ENCODE results near the gene STX8.

The STX8 gene

DNA sequence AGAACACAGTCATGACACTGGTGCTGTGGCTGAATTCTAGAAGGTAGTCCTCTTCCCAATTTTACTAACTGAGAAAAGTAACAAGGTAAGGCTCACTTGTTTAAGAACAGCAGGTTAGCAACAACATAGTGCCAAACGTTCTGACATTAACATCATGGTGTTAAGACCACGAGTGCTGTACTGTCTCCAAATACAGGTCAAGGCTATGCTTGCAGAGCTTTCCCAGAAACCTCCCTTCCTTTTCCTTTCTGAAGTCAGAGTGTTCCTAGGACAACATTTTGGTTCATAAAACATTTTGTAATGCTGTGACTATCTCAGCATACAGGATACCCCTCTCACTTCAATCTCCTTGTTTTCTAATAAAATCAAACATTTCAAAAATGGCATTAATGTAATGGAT, 144.0 kb downstream of the STX8 start:
- WGBS, 2 experiments (ENCODE audit: insufficient coverage in 2 of 2): 72 to 93% methylated on average over 2 of the region's 2 CpGs
- H3K4me1 ChIP-seq (ENCODE audit: control insufficient read depth, insufficient read depth, low read length, poor library complexity, severe bottlenecking): no peaks in the 10 kb centered on the region
- no peaks in the 10 kb centered on the region for H3K9me3 ChIP-seq (ENCODE audit: control insufficient read depth, low read length)
- no peak overlapping the region for H3K27ac ChIP-seq (ENCODE audit: low read depth, low read length, severe bottlenecking)
- no peak overlapping the region for H3K4me3 ChIP-seq (ENCODE audit: extremely low read depth, insufficient read depth, low read length, poor library complexity, severe bottlenecking)
- no peaks in the 10 kb centered on the region for H3K36me3 ChIP-seq (ENCODE audit: control insufficient read depth, insufficient read depth, low read length)

DNA sequence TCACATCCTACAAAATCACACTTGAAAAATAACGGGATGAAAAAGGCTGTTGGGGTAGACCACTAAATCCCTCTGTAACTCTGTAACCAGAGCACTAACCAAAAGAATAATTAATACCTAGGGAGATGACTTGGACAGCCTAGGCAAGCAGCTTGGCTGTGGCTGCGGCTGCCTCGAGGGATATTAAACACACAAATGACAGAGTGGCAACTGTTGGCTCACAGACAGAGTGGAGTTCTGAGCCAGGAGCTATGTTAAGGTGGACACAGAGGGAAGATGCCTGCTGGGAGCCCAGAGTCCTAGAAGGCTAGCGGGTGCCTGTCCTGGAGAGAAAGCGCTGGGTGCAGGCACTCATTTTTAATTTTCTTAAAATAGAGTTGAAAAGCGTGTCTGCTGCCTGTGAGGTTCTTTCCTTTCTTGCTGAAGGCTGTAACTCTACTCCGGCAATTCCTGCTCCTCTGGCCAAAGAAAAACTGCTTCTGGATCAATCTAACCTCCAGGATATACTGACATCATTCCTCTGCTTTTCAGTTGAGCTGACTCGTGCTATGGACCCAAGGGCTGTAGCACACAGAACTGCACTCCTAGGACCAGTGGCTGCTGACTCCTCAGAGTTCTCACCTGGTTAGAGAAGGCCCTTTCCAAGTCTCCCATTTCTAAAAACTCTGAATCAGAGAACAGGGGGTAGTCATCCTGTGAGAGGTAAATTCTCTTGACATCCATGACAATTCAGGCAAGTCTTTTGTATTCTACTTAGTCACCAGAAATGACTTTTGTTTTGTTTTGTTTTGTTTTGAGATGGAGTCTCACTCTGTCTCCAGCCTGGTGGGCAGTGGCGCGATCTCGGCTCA, 147.9 kb downstream of the STX8 start:
- H3K4me3 ChIP-seq (ENCODE audit: extremely low read depth, insufficient read depth, low read length, poor library complexity, severe bottlenecking): no peak overlapping the region
- no peak overlapping the region for H3K27ac ChIP-seq (ENCODE audit: low read depth, low read length, severe bottlenecking)

DNA sequence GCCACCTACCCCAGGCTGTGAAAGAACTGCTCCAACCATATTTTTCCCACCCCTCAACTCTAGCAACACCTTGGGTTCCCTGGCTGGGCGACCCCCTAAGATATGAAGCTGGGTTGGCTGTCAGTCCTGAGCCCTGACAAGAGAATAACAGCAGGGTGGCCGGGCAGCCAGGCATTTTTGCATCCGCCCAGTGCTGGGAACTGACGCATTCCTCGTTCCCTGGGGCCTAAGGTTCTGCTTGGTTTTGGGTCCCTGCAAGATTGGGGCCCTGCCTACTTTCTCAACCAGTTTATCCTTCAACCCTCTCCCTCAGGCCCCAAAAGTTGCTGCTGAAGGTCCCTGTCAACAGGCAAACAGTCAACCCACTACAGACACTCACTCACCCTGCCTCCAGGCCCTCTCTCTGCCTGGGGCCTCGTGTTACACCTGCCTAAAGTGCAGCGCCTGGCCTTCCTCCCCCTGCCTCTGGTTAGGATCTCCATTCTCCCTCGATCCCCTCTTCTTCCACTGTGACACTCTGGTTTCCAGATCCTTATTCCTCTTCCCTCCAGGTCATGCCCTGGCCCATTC, 151.5 kb downstream of the STX8 start:
- WGBS, 2 experiments (ENCODE audit: insufficient coverage in 2 of 2): 46 to 52% methylated on average over 8 of the region's 8 CpGs
- Histone ChIP-seq H3K36me3 (ENCODE audit: control insufficient read depth, insufficient read depth, low read length) (no peaks in the 10 kb centered on the region), H3K9me3 (ENCODE audit: control insufficient read depth, low read length) (no peaks in the 10 kb centered on the region), H3K4me3 (ENCODE audit: extremely low read depth, insufficient read depth, low read length, poor library complexity, severe bottlenecking) (no peak overlapping the region), H3K4me1 (ENCODE audit: control insufficient read depth, insufficient read depth, low read length, poor library complexity, severe bottlenecking) (no peaks in the 10 kb centered on the region), H3K27ac (ENCODE audit: low read depth, low read length, severe bottlenecking) (no peak overlapping the region)

More for the DNA sequence above, 147.9 kb downstream of the STX8 start:
- 93 to 96% methylated on average over 5 to 6 of the region's 11 CpGs for WGBS, 2 experiments (ENCODE audit: insufficient coverage in 2 of 2)
- no peaks in the 10 kb centered on the region for H3K36me3 ChIP-seq (ENCODE audit: control insufficient read depth, insufficient read depth, low read length)
- H3K9me3 ChIP-seq (ENCODE audit: control insufficient read depth, low read length): no peaks in the 10 kb centered on the region
- H3K4me1 ChIP-seq (ENCODE audit: control insufficient read depth, insufficient read depth, low read length, poor library complexity, severe bottlenecking): no peaks in the 10 kb centered on the region

DNA sequence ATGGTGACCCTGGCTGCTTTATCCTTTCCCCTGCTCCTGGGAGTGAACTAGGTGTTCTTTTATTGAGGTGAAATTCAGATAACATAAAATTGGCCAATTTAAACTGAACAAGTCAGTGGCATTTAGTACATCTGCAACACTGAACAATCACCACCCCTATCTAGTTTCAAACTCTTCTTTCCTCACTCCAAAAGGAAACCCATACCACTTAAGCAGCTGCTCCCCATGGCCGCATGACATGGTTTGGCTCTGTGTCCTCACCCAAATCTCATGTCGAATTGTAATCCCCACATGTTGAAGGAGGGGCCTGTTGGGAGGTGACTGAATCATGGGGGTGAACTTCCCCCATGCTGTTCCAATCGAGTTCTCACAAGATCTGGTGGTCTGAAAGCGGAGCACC, 154.1 kb downstream of the STX8 start:
- no peaks in the 10 kb centered on the region for H3K36me3 ChIP-seq (ENCODE audit: control insufficient read depth, insufficient read depth, low read length)
- 79% methylated on average over 2 to 4 of the region's 4 CpGs for WGBS, 2 experiments (ENCODE audit: insufficient coverage in 2 of 2)
- no peak overlapping the region for H3K4me3 ChIP-seq (ENCODE audit: extremely low read depth, insufficient read depth, low read length, poor library complexity, severe bottlenecking)
- H3K27ac ChIP-seq (ENCODE audit: low read depth, low read length, severe bottlenecking): no peak overlapping the region
- H3K4me1 ChIP-seq (ENCODE audit: control insufficient read depth, insufficient read depth, low read length, poor library complexity, severe bottlenecking): no peaks in the 10 kb centered on the region
- peaks cover 7% of the 10 kb centered on the region for H3K9me3 ChIP-seq (ENCODE audit: control insufficient read depth, low read length)

DNA sequence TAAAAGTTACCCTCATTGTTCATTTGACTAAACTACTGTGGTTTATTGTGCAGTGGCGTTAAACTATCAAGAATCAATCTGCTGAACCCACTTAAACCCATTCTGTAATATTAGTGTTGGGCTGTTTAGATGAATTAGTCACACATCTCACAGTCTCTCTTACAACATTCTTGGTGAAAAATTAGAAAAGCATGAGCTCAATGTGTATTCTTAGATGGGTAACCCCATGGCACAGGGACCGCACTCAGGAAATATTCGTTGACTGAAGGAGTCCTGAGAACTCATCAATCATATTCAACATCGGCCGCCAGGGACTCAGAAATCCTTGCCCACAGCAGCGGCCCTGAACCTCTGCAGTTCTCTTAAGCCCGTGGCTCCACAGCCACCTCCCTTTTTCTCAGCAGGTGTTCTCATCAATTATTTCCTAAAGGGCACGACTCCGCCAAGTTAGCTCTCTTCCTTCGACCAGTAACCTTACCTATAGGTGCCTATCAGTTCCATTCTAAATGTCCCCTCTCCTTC, 155.6 kb downstream of the STX8 start:
- WGBS, 2 experiments (ENCODE audit: insufficient coverage in 2 of 2): 78 to 88% methylated on average over 8 to 9 of the region's 10 CpGs
- H3K9me3 ChIP-seq (ENCODE audit: control insufficient read depth, low read length): peaks cover 11% of the 10 kb centered on the region
- no peaks in the 10 kb centered on the region for H3K4me1 ChIP-seq (ENCODE audit: control insufficient read depth, insufficient read depth, low read length, poor library complexity, severe bottlenecking)
- no peak overlapping the region for H3K4me3 ChIP-seq (ENCODE audit: extremely low read depth, insufficient read depth, low read length, poor library complexity, severe bottlenecking)
- no peak overlapping the region for H3K27ac ChIP-seq (ENCODE audit: low read depth, low read length, severe bottlenecking)
- no peaks in the 10 kb centered on the region for H3K36me3 ChIP-seq (ENCODE audit: control insufficient read depth, insufficient read depth, low read length)

DNA sequence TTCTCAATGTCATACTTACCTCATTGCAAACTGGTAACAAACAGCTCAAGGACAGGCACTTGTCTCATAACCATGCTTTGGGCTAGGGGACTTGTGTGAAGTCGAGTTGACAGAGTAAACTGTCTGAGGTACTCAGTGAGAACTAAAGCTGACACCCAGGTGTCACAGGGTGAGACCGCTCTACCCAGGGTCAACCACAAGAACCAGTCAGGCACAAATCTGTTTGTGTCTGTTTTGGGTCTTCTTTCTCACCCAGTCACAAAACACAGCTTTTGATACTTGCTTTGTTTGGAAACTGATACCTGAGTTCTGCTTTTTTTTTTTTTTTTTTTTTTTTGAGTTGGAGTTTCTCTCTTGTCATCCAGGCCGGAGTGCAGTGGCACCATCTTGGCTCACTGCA, 161.1 kb downstream of the STX8 start:
- Histone ChIP-seq H3K4me1 (ENCODE audit: control insufficient read depth, insufficient read depth, low read length, poor library complexity, severe bottlenecking) (no peaks in the 10 kb centered on the region), H3K9me3 (ENCODE audit: control insufficient read depth, low read length) (peaks cover 11% of the 10 kb centered on the region), H3K27ac (ENCODE audit: low read depth, low read length, severe bottlenecking) (no peak overlapping the region), H3K4me3 (ENCODE audit: extremely low read depth, insufficient read depth, low read length, poor library complexity, severe bottlenecking) (no peak overlapping the region), H3K36me3 (ENCODE audit: control insufficient read depth, insufficient read depth, low read length) (no peaks in the 10 kb centered on the region)
- 90 to 95% methylated on average over 2 of the region's 3 CpGs for WGBS, 2 experiments (ENCODE audit: insufficient coverage in 2 of 2)

DNA sequence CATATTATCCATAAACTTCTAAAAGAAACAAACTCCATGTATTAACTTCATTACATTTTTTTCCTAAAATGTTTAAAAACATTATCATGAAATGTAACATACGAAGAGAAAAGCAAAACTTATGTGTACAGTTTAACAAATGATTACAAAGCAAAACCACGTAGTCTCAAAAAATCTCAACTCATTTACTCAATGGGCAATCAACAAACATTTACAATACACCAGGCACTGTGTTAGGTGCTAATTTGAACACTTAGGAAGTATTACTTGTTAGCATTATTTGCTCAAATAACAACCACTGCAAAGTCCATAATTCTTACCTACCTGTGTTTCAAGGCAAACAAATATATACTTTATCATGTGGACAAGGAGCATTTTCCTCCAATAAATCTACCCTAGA, 164.9 kb downstream of the STX8 start:
- no CpG with 5 or more reads among the region's 2 CpGs for WGBS, 2 experiments (ENCODE audit: insufficient coverage in 2 of 2)
- no peak overlapping the region for H3K4me3 ChIP-seq (ENCODE audit: extremely low read depth, insufficient read depth, low read length, poor library complexity, severe bottlenecking)
- peaks cover 3% of the 10 kb centered on the region for H3K4me1 ChIP-seq (ENCODE audit: control insufficient read depth, insufficient read depth, low read length, poor library complexity, severe bottlenecking)
- H3K9me3 ChIP-seq (ENCODE audit: control insufficient read depth, low read length): no peaks in the 10 kb centered on the region
- no peaks in the 10 kb centered on the region for H3K36me3 ChIP-seq (ENCODE audit: control insufficient read depth, insufficient read depth, low read length)
- no peak overlapping the region for H3K27ac ChIP-seq (ENCODE audit: low read depth, low read length, severe bottlenecking)

DNA sequence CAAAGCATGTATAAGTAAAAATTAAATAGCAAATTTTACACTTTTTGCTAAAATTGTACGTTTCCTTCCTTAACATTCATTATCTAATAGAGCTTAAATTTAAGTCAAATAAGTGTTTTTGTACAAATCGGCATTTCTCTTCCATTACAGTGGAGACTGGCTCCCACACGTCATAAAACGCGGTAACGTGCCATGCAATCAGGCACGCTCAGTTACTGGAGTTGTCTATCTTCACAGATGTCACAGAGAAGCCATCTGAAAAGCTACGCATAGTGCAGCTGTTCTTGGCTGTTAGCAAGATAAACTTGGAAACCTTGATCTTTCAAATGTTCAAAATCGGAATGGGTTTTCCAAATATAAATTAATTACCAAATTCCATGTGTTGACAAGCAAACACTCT, 165.3 kb downstream of the STX8 start:
- Histone ChIP-seq H3K27ac (ENCODE audit: low read depth, low read length, severe bottlenecking) (no peak overlapping the region), H3K36me3 (ENCODE audit: control insufficient read depth, insufficient read depth, low read length) (no peaks in the 10 kb centered on the region), H3K9me3 (ENCODE audit: control insufficient read depth, low read length) (no peaks in the 10 kb centered on the region), H3K4me3 (ENCODE audit: extremely low read depth, insufficient read depth, low read length, poor library complexity, severe bottlenecking) (no peak overlapping the region), H3K4me1 (ENCODE audit: control insufficient read depth, insufficient read depth, low read length, poor library complexity, severe bottlenecking) (peaks cover 3% of the 10 kb centered on the region)
- 99% methylated on average over 6 to 7 of the region's 9 CpGs for WGBS, 2 experiments (ENCODE audit: insufficient coverage in 2 of 2)

DNA sequence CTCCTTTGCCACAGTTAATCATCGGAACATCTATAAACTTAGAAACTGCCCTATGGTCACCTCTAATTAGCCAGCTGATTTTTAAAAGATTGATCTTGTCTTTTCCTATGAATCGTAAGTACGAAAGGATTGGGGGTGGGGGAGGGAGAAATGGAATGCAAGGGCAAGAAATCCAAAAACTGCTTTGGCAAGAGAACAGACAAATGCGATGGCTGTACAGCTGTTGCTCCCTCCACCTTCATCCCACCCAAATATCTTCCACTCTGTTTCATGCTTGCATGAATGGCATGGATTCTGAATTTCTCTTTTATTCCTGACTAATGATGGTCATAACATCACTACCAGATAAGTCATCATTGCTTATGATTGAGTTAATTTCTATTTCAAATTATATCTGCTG, 165.7 kb downstream of the STX8 start:
- peaks cover 3% of the 10 kb centered on the region for H3K4me1 ChIP-seq (ENCODE audit: control insufficient read depth, insufficient read depth, low read length, poor library complexity, severe bottlenecking)
- 83 to 86% methylated on average over 1 to 2 of the region's 4 CpGs for WGBS, 2 experiments (ENCODE audit: insufficient coverage in 2 of 2)
- H3K9me3 ChIP-seq (ENCODE audit: control insufficient read depth, low read length): no peaks in the 10 kb centered on the region
- no peak overlapping the region for H3K4me3 ChIP-seq (ENCODE audit: extremely low read depth, insufficient read depth, low read length, poor library complexity, severe bottlenecking)
- no peaks in the 10 kb centered on the region for H3K36me3 ChIP-seq (ENCODE audit: control insufficient read depth, insufficient read depth, low read length)
- no peak overlapping the region for H3K27ac ChIP-seq (ENCODE audit: low read depth, low read length, severe bottlenecking)

DNA sequence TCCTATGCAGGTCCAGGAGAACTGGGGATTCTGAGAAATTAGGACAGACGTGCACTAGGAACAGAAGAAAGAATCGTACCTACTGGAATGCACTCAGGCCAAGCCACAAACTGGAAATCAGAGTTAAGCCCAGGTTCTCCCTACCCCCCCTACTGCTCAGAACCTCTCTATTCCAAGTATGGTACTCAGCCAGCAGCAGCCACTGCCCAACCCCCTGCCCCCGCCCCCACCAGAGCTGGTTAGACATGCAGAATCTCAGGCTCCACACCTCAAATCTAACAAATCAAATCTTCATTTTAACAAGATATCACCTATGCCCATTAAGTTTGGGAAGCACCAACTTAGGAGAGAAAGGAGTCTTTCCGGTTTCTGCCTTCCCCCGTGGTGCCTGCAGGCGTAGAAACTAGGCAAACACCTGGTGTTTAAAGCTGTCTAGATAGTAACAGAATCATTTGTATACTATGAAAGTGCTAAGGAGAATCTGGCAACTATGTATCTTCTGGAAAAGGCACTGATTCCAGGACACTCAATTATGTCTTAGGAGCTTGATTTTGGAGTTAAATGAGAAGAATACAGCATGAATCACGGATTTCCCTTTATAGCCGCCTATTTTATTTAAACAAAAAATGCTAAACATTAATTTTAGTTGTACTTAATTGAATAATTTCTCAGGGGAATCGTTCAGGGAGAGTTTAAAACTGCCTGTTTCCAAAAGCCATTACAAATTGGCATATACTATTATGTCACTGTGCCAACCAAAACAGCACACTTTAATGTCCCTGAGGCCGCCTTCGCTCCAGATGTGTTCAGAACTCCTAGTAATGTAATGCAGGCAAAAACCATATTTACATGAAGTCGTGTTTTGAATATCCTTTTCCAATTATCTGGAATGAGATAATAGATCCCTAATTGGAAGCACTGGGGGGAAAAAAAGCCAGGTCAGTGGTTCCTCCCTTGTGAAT, 166.5 kb downstream of the STX8 start:
- no peak overlapping the region for H3K4me3 ChIP-seq (ENCODE audit: extremely low read depth, insufficient read depth, low read length, poor library complexity, severe bottlenecking)
- no peaks in the 10 kb centered on the region for H3K36me3 ChIP-seq (ENCODE audit: control insufficient read depth, insufficient read depth, low read length)
- WGBS, 2 experiments (ENCODE audit: insufficient coverage in 2 of 2): 96 to 100% methylated on average over 4 of the region's 12 CpGs
- H3K9me3 ChIP-seq (ENCODE audit: control insufficient read depth, low read length): no peaks in the 10 kb centered on the region
- H3K27ac ChIP-seq (ENCODE audit: low read depth, low read length, severe bottlenecking): no peak overlapping the region
- H3K4me1 ChIP-seq (ENCODE audit: control insufficient read depth, insufficient read depth, low read length, poor library complexity, severe bottlenecking): peaks cover 3% of the 10 kb centered on the region
